ENCODE results near the gene TTLL10.

The TTLL10 gene

DNA sequence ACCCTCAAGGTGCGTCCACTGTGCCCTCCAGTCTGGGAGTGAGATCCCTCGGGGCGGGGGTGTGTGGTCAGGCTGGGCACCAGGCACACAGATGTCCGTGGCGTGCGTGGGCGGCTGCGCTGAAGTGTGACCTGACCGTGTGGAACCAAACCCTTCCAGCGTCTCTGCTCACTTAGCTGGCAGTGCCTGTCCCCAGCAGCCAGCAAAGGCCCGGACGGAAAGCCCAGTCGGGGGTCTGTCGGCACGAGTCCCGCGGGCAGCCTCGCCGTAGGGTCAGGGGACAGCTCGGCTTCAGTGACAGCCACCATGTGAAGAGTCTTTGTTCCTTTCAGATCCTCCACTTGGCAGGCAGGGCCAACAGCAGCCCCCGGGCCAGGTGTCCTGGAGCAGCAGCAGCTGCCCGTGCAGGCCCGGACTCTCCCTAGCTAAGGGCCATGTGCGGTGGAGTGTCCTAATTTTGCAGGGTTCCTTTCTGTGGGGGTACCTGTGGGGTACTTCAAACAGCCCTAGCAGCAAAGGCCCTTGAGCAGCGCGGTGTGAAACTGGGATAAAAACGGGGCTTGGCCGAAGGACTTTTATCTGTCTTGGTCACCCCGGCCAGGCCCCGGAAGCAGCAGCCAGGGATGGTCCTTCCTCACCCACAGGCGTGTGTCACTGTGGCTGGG, 11.6 kb downstream of the TTLL10 start:
- Histone ChIP-seq H3F3A (ENCODE audit: low read depth) (no peaks in the 10 kb centered on the region), H2AFZ (ENCODE audit: low read length) (no peak overlapping the region), H3K79me2 (ENCODE audit: insufficient read depth, low read length) (no peaks in the 10 kb centered on the region), H3K4me3 (ENCODE audit: low read length, poor library complexity, severe bottlenecking) (no peak overlapping the region), H3K9me2 (replicated peaks; ENCODE audit: low read depth, low read length) (no peaks in the 10 kb centered on the region), H3K4me2 (ENCODE audit: low read depth, low read length, poor library complexity, severe bottlenecking) (no peak overlapping the region), H3K4me1 (ENCODE audit: insufficient read depth, low read length, poor library complexity, severe bottlenecking) (no peaks in the 10 kb centered on the region), H4K20me1 (ENCODE audit: insufficient read depth, low read length, poor library complexity, severe bottlenecking) (no peaks in the 10 kb centered on the region), H3K9me3 (ENCODE audit: insufficient read depth, low read depth, low read length) (no peaks in the 10 kb centered on the region), H3K27me3 (ENCODE audit: insufficient read depth, low read length, poor library complexity, severe bottlenecking) (no peaks in the 10 kb centered on the region), H3K36me3 (ENCODE audit: insufficient read depth, low read length) (no peaks in the 10 kb centered on the region), H3K9ac (ENCODE audit: low read depth, low read length, poor library complexity, severe bottlenecking) (no peak overlapping the region)
- TF ChIP-seq, protein P1, sequence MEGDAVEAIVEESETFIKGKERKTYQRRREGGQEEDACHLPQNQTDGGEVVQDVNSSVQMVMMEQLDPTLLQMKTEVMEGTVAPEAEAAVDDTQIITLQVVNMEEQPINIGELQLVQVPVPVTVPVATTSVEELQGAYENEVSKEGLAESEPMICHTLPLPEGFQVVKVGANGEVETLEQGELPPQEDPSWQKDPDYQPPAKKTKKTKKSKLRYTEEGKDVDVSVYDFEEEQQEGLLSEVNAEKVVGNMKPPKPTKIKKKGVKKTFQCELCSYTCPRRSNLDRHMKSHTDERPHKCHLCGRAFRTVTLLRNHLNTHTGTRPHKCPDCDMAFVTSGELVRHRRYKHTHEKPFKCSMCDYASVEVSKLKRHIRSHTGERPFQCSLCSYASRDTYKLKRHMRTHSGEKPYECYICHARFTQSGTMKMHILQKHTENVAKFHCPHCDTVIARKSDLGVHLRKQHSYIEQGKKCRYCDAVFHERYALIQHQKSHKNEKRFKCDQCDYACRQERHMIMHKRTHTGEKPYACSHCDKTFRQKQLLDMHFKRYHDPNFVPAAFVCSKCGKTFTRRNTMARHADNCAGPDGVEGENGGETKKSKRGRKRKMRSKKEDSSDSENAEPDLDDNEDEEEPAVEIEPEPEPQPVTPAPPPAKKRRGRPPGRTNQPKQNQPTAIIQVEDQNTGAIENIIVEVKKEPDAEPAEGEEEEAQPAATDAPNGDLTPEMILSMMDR (conservative IDR thresholded peaks at IDR 0.05; ENCODE audit: low read length) = no peak

DNA sequence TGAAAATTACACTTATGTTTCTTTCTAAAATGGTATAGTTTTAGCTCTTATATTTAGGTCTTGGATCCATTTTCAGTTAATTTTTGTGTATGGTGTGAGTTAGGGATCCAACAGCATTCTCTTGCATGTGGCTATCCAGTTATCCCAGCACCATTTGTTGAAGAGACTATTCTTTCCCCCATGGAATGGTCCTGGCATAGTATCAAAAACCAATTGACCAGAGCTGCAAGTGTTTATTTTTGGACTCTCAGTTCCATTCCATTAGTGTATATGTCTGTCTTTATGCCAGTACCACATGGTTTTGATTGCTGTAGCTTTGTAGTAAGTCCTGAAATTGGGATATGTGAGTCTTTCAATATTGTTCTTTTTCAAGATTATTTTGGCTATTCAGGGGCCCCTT, 14.3 kb downstream of the TTLL10 start:
- no peaks in the 10 kb centered on the region for H3K36me3 ChIP-seq (ENCODE audit: insufficient read depth, low read length)

DNA sequence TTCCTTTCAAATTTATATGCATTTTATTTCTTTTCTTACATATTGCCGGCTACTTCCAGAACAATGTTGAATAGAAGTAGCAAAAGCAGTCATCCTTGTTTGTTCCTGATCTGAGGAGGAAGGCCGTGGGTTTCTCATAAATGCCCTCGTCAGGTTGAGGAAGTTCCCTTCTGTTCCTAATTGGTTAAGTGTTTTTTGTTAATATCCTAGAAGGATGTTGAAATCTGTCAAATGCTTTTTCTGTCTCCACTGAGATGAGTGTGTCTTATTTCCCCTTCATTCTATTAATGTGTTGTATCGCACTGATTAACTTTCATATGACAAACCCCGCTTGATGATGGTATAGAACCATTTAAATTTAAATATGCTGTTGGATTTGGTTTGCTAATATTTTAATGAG, 15.4 kb downstream of the TTLL10 start:
- no peaks in the 10 kb centered on the region for H4K20me1 ChIP-seq (ENCODE audit: insufficient read depth, low read length, poor library complexity, severe bottlenecking)
- no peaks in the 10 kb centered on the region for H3F3A ChIP-seq (ENCODE audit: low read depth)
- no peak overlapping the region for H2AFZ ChIP-seq (ENCODE audit: low read length)
- H3K9me3 ChIP-seq (ENCODE audit: insufficient read depth, low read depth, low read length) = no peaks in the 10 kb centered on the region
- H3K27me3 ChIP-seq (ENCODE audit: insufficient read depth, low read length, poor library complexity, severe bottlenecking) = no peaks in the 10 kb centered on the region
- H3K4me2 ChIP-seq (ENCODE audit: low read depth, low read length, poor library complexity, severe bottlenecking) = no peak overlapping the region
- no peaks in the 10 kb centered on the region for H3K4me1 ChIP-seq (ENCODE audit: insufficient read depth, low read length, poor library complexity, severe bottlenecking)
- H3K9ac ChIP-seq (ENCODE audit: low read depth, low read length, poor library complexity, severe bottlenecking) = no peak overlapping the region
- no peak for TF ChIP-seq EZH2phosphoT487 (IDR thresholded peaks at IDR 0.05; ENCODE audit: borderline replicate concordance)
- TF ChIP-seq, protein P1 (conservative IDR thresholded peaks at IDR 0.05; ENCODE audit: low read length) = no peak
- no peak overlapping the region for H3K4me3 ChIP-seq (ENCODE audit: low read length, poor library complexity, severe bottlenecking)
- no peaks in the 10 kb centered on the region for H3K9me2 ChIP-seq (replicated peaks; ENCODE audit: low read depth, low read length)
- no peaks in the 10 kb centered on the region for H3K79me2 ChIP-seq (ENCODE audit: insufficient read depth, low read length)
- H3K36me3 ChIP-seq (ENCODE audit: insufficient read depth, low read length) = no peaks in the 10 kb centered on the region

More for the DNA sequence above, 14.3 kb downstream of the TTLL10 start:
- no peaks in the 10 kb centered on the region for H3K4me1 ChIP-seq (ENCODE audit: insufficient read depth, low read length, poor library complexity, severe bottlenecking)
- no peaks in the 10 kb centered on the region for H3K27me3 ChIP-seq (ENCODE audit: insufficient read depth, low read length, poor library complexity, severe bottlenecking)
- no peaks in the 10 kb centered on the region for H3K9me3 ChIP-seq (ENCODE audit: insufficient read depth, low read depth, low read length)
- H3F3A ChIP-seq (ENCODE audit: low read depth) = no peaks in the 10 kb centered on the region
- H3K4me3 ChIP-seq (ENCODE audit: low read length, poor library complexity, severe bottlenecking) = no peak overlapping the region
- no peaks in the 10 kb centered on the region for H4K20me1 ChIP-seq (ENCODE audit: insufficient read depth, low read length, poor library complexity, severe bottlenecking)
- no peak overlapping the region for H3K4me2 ChIP-seq (ENCODE audit: low read depth, low read length, poor library complexity, severe bottlenecking)
- H3K9me2 ChIP-seq (replicated peaks; ENCODE audit: low read depth, low read length) = no peaks in the 10 kb centered on the region
- no peak overlapping the region for H3K9ac ChIP-seq (ENCODE audit: low read depth, low read length, poor library complexity, severe bottlenecking)
- no peaks in the 10 kb centered on the region for H3K79me2 ChIP-seq (ENCODE audit: insufficient read depth, low read length)
- no peak overlapping the region for H2AFZ ChIP-seq (ENCODE audit: low read length)
- TF ChIP-seq, protein P1 (conservative IDR thresholded peaks at IDR 0.05; ENCODE audit: low read length) = no peak
- TF ChIP-seq EZH2phosphoT487 (IDR thresholded peaks at IDR 0.05; ENCODE audit: borderline replicate concordance) = no peak

Measured in Loucy (cell line).